NCI-H146 (cell line): ENCODE results near the gene ASRGL1.

Experiments
- DNase-seq: peaks from one replicate; lab custom pipeline; 2025; lab: John Stamatoyannopoulos, UW

The ASRGL1 gene

GRCh38 chr11:62416596-62416995, 79.3 kb downstream of the ASRGL1 start:
- DNase-seq, result no peak

- DNase-seq, result no peak
Measured at GRCh38 chr11:62418136-62418535, 80.9 kb downstream of the ASRGL1 start.

- no peak for DNase-seq
Measured at GRCh38 chr11:62418733-62419132, 81.5 kb downstream of the ASRGL1 start, which contains the start of gene SCGB1A1. SCGB1A1 (plus strand) TSS chr11:62419033; CDS start chr11:62419096, 63 bp downstream.

- DNase-seq, result no peak
Measured at GRCh38 chr11:62419314-62419929, 82.2 kb downstream of the ASRGL1 start.

GRCh38 chr11:62419943-62420342, 82.7 kb downstream of the ASRGL1 start:
- no peak for DNase-seq

GRCh38 chr11:62420882-62421281, 83.6 kb downstream of the ASRGL1 start:
- DNase-seq, result no peak

GRCh38 chr11:62421996-62422395, 84.7 kb downstream of the ASRGL1 start:
- no peak for DNase-seq

- DNase-seq, result no peak
Measured at GRCh38 chr11:62423012-62423411, 85.8 kb downstream of the ASRGL1 start.

- DNase-seq, result no peak
Measured at GRCh38 chr11:62427630-62428233, 90.5 kb downstream of the ASRGL1 start.

GRCh38 chr11:62428871-62429560, 91.8 kb downstream of the ASRGL1 start:
- DNase-seq, result no peak

- DNase-seq, result no peak
Measured at GRCh38 chr11:62430425-62430824, 93.2 kb downstream of the ASRGL1 start.

GRCh38 chr11:62431171-62431901, 94.1 kb downstream of the ASRGL1 start:
- no peak for DNase-seq

- no peak for DNase-seq
Measured at GRCh38 chr11:62432695-62433094, 95.4 kb downstream of the ASRGL1 start.

- no peak for DNase-seq
Measured at GRCh38 chr11:62433141-62433903, 96.1 kb downstream of the ASRGL1 start.

- DNase-seq, result no peak
Measured at GRCh38 chr11:62433904-62434276, 96.6 kb downstream of the ASRGL1 start.

GRCh38 chr11:62435846-62436660, 98.8 kb downstream of the ASRGL1 start:
- no peak for DNase-seq

- DNase-seq, result no peak
Measured at GRCh38 chr11:62437616-62438015, 100.4 kb downstream of the ASRGL1 start.

- DNase-seq, result peak; percentile 62
Measured at GRCh38 chr11:62438641-62439040, 101.4 kb downstream of the ASRGL1 start.

GRCh38 chr11:62439785-62440602, 102.7 kb downstream of the ASRGL1 start:
- no peak for DNase-seq
